HG03196 (cell line): Measurements from ENCODE around the gene SMIM38.
A peak's percentile ranks its signal among the peaks of the same experiment; 100 is the strongest.

Experiments used
- ATAC-seq: cut with Tn5 transposase; IDR thresholded peaks from one replicate; pipeline ENCODE4 v1.9.1; 2021; ENCODE audit not compliant: unreplicated experiment

SMIM38 gene

GRCh38 chr11:69158301-69159149, 2.8 kb downstream of the SMIM38 start:
- ATAC-seq, result no peak

- no peak for ATAC-seq
Measured at GRCh38 chr11:69159150-69159852, 3.6 kb downstream of the SMIM38 start.

- no peak for ATAC-seq
Measured at GRCh38 chr11:69160296-69161116, 4.8 kb downstream of the SMIM38 start.

- no peak for ATAC-seq
Measured at GRCh38 chr11:69161117-69161407, 5.3 kb downstream of the SMIM38 start.

- ATAC-seq, result no peak
Measured at GRCh38 chr11:69162505-69162904, 6.8 kb downstream of the SMIM38 start.

GRCh38 chr11:69163842-69164241, 8.1 kb downstream of the SMIM38 start:
- no peak for ATAC-seq

- ATAC-seq, result no peak
Measured at GRCh38 chr11:69164824-69165223, 9.1 kb downstream of the SMIM38 start.

- ATAC-seq, result no peak
Measured at GRCh38 chr11:69165775-69166174, 10.0 kb downstream of the SMIM38 start.

- peak; percentile 93 for ATAC-seq
Measured at GRCh38 chr11:69166218-69167115, 10.7 kb downstream of the SMIM38 start.

- no peak for ATAC-seq
Measured at GRCh38 chr11:69167130-69167915, 11.6 kb downstream of the SMIM38 start.

GRCh38 chr11:69167916-69168691, 12.4 kb downstream of the SMIM38 start:
- no peak for ATAC-seq

GRCh38 chr11:69169479-69169878, 13.7 kb downstream of the SMIM38 start:
- no peak for ATAC-seq

GRCh38 chr11:69170704-69171103, 15.0 kb downstream of the SMIM38 start:
- ATAC-seq, result no peak

- no peak for ATAC-seq
Measured at GRCh38 chr11:69171476-69172240, 15.9 kb downstream of the SMIM38 start.

GRCh38 chr11:69172674-69173073, 16.9 kb downstream of the SMIM38 start:
- ATAC-seq, result no peak

- no peak for ATAC-seq
Measured at GRCh38 chr11:69173331-69173730, 17.6 kb downstream of the SMIM38 start.

- ATAC-seq, result no peak
Measured at GRCh38 chr11:69173925-69174581, 18.3 kb downstream of the SMIM38 start.

GRCh38 chr11:69174841-69175240, 19.1 kb downstream of the SMIM38 start:
- ATAC-seq, result no peak
